NCI-H1048 (cell line): ENCODE measurements around the gene FIGNL2.

Source experiments
- DNase-seq: peaks from one replicate; lab custom pipeline; 2025; lab: John Stamatoyannopoulos, UW

FIGNL2 gene

GRCh38 chr12:51855586-51856428, 7.3 kb upstream of the FIGNL2 start:
- DNase-seq, result no peak

- DNase-seq, result no peak
These were observed 4.1 kb upstream of the FIGNL2 start for GRCh38 chr12:51852404-51853137.

DNA sequence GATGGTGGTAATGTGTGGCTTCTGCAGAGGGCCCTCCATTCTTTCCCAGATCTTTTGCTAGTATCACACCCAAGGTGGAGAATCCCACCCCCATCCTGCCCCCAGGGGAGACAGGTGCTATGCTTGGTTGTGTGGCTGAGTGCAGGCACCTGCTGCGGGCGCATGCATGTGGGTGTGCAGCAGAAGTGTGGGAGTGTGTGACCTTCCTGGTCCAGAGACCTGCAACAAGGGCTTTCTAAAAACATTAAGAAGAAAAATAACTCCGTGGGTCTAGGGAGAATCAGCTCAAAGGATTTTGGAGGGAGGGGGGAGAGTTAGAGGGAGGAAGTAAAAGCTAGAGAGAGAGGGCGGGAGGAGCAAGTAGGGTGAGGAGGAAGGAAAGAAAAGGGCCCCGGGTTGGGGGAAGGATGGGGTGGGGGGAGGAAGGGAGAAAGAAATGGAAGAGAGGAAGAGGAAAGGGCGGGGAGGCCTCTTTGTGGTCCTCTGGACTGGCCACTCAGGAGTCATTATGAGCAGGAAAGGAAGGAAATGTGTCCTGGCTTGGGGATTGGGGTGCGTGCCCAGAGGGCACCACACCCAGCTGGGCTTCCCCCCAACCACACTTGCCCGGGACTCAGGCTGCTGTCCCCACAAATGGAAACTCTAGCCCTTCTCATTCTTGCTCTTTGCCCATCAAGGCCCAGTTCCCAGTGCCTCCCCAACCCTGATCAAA, 3.1 kb upstream of the FIGNL2 start:
- DNase-seq, result no peak

- DNase-seq, result no peak
These were observed 2.4 kb upstream of the FIGNL2 start for GRCh38 chr12:51850965-51851299.

DNA sequence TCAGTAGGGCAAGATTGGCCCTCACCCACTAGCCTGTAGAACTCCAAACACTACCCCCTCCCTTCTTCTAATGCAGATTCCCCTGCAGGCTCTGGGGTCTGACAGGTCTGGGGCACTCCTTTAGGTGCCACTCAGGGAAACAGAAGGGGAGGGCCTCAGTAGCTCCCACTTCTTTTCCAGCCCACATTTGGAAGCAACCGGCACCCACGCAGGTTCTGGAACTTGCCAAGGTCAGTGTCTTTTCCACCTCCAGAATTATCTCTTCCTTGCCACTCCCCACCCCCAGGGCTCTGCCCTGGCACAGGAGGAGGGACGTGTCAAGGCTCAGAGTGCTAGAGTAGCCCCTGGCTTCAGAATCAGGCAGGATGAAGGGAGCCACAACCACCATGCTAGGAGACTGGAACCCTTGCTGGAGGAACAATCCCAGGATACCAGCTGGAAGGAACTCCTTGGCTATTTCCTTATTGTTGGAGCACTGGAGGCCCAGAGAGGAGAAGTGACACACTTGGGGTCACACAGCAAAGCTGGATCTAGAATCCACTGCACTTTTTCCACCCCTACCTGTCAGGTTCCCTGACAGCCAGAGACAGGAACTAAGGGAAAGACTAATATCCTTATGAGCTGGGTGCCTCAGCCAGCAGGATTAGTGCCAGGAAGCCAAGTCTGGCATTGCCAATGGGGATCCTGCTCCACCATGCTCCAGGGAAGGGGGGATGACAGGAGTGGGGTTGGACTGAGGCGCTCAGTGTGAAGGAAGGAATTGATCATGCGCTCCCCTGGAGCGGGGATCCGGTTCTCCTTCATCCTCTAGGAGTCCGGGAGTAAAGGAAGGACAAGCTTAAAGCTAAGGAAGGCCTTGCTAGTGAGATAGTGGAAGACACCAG, 1.8 kb upstream of the FIGNL2 start:
- DNase-seq, result no peak

DNA sequence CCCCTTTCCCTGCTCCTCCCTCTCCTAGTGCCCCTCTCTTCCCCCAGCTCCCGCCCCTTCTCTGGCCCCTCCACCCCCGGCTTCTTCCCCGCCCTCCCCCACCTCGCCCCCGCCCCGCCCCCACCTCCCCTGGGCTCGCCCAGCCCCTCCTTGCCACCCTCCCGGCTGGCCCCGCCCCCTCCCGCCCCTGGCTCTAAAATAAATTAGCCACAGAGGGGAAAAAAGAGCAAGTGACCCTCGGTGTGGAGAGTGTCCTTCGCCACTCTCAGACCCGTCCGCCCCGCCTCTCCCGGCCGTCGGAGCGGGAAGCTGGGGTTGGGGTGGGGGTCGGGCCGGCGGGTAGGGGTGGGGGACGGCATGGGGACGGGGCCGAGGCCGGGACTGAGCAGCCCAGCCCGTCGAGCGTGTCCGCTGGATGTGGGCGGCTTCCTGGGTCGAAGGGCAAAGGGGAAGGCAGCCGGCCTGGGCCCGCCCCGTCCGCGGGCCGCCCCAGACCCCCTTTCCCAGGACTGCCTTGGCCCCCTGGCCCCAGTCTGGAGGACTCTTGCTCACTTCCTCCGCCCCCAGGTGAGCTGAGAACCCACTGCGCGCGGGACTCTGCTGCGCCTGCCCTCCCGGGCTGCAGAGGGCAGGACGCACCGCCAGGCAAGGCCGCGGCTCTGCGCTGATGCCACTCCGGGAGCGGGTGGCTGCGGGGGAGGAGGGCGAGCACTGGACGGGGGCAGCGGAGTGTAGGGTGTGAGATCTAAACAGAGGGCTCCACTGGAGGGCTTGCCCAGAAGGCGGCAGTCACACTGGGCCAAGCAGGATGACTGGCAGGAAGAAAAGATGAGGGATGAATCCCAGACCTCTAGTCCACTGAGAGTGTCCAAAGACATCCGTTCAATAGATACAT, 570 bp upstream of the FIGNL2 start:
- DNase-seq, result no peak

DNA sequence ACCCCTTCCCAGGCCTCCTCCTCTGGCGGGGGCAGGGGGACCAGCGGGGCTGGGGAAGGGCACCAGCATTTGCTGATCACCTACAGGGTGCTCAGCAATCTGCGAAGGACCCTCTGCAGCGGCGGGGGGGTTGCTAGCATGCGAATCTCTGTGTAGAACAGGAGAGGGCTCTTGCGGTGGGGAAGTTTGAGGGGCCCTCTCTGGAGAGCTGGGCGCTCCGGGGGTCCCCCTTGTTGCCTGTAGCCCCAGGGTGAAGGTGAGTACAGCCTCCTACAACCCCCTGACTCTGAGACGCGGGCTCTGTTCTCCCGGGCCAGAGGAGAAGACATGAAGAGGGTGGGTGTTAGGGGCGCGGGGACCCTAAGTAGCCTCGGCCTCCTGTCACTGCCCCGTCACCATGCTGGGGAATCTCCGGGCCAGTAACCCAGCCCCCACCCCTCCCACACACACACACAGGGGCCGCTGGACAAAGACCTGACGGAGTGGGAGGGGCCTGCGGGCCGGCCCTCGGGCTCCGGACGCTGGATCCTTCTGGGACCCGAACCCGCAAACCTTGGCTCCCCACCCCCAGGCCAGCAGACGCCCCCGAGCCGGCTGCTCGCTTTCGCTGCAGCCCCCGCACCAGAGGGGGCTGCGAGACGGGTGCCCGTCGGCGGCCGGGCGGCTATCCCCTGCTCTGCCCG, 734 bp downstream of the FIGNL2 start:
- DNase-seq, result no peak

GRCh38 chr12:51846911-51847642, 1.4 kb downstream of the FIGNL2 start:
- DNase-seq, result no peak

GRCh38 chr12:51846271-51846691, 2.2 kb downstream of the FIGNL2 start:
- no peak for DNase-seq

DNA sequence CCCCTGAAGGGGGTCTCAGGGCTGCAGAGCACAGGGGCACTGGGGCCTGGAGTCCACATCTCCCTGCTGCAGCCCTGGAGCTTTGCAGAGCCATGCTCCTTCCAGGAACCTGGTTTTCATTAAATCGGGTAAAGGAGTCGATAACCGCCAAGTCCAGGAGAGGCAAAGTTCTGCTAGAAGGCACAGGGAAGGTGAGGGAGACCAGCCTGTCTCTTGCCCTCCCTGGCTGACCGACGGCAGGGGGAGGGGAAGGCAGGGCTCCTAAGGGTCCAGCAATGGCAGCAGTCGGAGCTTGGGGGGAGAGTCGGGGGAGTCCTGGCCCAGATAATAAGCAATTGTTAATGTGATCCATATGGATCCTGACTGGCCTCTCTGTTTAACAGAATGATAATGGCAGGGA, 3.0 kb downstream of the FIGNL2 start:
- DNase-seq, result no peak

DNA sequence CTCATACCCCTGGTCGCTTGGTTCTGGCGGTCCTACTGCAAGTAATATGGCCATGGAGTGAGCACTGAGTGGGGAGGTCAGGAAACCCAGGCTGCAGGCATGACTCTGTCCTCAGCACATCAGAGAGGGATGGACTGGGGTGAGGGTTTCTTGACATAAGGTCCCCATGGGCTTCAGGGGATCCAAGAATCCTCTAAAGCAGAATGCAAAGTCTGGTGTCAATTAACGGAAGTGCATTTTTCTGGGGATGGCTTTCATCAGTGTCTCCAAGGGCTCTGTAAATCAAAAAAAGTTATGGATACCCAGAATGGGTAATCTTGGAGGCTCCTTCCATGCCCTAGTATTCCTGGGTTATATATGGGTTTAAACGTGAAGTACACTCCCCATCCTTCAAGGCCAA, 3.7 kb downstream of the FIGNL2 start:
- DNase-seq, result no peak

DNA sequence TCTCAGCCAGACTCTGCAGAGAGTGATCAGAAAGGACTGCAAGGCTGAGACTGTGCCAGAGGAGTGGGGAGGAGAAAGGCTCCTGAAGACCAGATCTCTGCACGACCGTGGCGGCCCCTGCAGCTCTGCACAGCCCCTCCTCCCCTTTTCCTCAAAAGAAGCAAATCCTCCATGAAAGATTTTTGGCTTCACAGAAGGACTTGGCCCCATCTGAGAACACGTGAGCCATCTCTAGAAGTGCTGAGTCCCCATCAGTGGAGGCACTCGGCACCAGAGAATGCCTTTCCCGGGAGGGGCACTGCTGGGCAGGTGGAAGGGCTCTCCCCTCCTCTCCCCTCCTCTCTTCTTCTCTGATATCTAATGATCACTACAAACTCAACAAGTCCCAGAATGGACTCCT, 6.8 kb downstream of the FIGNL2 start:
- no peak for DNase-seq

GRCh38 chr12:51840966-51841365, 7.6 kb downstream of the FIGNL2 start:
- no peak for DNase-seq

- no peak for DNase-seq
These were observed 9.1 kb downstream of the FIGNL2 start for GRCh38 chr12:51839310-51839947.

DNA sequence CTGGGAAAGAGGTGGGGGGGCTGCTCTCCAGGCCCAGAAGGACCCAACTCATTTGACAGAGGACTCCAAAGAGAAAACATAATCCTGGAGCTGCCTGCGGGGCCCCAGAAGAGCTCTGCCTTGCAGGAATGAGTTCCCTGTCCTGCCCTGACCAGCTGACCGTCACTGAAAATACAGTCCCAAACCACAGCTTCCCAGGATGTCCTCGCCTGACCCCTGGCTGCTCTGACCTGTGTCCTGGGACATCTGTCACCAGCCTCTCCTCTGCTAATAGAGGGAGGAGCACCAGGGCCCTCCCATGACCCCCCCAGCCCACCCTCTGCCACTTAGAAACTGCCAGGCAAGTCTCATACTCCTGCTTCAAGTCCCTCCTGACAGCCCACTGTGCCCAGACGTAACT, 9.8 kb downstream of the FIGNL2 start:
- no peak for DNase-seq

DNA sequence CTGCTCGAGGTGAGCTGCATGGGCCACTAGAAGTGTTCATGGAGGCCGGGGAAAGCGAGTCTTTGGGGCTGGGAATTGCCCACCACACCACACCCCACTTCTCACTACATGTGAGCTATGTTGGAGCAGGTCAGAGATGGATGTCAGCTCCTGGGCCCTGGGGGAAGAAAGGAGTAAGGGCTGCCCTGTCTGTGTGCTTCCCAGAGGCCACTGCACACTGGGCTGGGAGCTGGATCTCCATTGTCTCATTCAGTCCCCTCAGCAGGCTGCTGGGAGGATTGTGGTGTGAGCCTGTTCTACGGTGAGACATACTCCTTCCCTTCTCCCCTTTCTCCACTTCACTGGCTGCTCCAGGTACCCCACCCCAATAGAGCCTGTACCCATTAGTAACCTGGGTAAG, 10.5 kb downstream of the FIGNL2 start:
- no peak for DNase-seq

DNA sequence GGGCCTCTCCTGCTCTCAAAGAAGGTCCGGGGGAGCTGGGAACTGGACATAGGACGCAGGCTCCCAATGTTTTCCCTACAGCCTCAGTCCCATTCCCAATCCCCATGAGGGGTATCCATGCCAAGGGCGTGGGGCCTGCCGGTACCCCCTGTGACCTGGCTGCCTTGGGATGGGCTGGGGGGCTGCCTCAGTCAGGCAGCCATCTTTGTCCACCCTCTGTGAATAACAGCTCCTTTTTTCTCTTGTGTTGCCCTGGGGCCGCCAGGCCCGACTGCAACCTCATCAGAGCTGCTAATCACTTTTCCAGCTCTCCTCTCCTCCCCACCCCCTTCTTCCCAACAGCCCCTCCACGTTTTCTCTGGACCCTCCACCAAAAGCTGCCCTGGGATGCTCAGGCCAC, 11.2 kb downstream of the FIGNL2 start:
- no peak for DNase-seq

DNA sequence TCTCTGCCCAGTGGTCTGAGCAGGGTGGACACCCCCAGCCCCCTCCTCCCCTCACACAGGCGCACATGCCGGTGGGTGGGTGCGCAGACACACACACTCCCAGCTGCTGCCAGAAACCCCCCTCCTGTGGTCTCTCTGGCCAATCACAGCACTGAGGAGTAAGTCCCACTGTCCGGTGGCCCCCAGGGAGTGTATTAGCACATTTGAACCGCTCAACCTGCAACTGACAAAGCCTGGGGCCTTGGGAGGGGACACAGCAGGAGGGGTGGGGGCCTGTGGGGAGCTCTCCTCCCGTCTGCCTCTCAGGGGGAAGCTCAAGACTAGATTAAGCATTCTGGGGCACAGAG, 11.7 kb downstream of the FIGNL2 start:
- DNase-seq, result no peak
